ENCODE data around the gene CCSER2.
"Not testable (repeated sequence)": the region's sequence is repeated elsewhere in the genome, so short reads cannot be mapped to it uniquely, and the experiment has no call there.

CCSER2 gene

DNA sequence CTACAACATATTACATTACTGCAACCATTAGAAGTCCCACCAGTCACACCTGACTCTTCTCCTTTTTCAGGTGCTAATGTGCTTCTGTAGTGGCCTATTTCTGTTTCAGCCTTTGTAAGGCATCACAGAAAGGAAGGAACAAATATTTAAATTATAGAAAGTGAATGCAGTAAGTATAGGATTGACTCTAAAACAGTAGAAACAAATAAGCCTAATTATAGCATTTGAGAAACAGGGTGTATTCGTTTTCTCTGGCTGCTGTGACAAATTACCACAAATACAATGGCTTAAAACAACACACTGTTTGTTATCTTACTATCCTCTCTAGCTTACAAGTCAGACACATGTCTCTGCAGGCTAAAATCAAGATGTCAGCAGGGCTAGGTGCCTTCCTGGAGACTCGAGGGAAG lies 69.4 kb downstream of the CCSER2 start:
- no peak for DNase-seq

DNA sequence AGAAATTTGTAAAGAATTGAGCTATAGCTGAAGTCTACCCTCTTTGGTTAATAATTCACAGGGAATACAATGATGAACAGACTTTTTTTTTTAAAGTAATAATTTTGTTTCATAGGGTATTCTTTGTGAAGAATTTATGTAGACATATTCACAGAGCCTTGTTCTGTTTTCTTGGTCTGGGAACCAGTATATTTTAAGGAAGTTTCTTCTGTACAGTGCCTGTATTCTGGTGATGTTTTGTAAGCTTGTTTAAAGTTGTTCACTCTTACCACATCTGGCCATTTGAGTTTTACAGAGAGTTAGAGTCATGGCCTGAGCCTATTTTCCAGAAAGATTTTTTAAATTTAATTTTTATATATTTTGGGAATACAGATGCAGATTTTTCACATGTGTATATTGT lies 70.3 kb downstream of the CCSER2 start:
- no peak for DNase-seq

DNA sequence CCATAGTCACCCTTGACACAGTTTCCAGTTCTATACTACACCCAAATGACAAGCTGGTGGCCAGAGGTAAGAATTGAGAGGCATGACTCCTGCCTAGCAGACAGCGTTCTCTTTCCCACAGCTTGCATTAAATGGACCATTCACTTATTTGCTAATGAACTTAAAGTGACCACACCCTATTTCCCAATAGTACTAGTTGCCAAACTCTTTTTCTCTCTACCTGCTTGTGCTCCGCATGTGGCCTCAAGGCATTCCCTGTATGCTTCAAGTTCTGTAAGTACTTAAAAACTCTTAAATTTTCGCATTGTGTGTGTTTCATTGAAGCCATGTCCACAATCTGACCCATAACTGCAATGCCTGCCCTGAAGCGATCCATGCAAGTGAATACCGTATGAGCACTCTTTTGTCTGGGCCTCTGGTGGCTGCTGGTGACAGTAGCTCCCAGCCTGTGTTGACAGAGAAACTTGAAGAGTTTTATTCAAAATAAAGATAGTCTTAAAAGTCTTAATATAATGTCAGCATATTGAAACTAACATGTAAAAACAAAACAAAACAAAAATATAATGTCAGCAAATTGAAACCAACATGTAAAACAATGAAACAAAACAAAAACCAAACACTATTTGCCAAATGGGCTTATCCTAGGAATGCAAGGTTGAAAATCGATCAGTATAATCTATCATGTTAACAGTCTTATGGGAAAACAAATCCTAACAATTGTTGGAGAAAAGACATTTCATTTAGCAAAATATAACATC lies 73.6 kb downstream of the CCSER2 start:
- no peak for DNase-seq

DNA sequence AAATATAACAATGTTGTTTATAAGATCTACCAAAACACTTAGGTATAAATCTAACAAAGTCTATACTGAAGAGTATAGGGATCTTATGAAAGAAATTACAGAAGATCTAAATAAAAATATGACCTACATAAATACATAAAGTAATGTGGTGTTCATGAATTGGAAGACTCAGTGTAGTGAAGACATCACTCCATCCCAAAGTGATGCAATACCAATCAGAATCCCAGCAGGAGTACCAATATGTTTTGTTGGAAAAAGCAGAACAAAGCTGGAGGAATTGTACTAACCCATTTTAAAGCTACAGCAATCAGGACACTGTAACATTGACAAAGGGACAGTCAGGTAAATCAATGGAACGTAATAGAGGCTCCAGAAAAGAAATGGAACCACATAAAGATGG lies 76.4 kb downstream of the CCSER2 start:
- no peak for DNase-seq

DNA sequence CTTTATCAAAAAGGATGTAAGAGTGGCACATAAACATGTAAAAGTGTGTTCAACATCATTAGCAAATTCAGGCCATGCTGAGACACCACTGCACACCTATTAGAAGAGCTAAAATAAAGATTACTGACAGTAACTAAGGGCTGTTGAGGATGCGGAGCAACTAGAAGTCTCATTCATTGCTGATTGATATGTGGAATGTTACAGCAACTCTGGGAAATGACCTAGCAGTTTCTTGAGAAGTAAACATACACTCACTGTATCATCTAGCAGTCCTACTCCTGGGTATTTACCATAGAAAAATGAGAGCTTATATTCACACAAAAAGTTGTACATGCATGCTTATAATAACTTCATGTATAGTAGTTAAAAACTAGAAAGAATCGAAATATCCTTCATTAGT lies 77.3 kb downstream of the CCSER2 start:
- no peak for DNase-seq

DNA sequence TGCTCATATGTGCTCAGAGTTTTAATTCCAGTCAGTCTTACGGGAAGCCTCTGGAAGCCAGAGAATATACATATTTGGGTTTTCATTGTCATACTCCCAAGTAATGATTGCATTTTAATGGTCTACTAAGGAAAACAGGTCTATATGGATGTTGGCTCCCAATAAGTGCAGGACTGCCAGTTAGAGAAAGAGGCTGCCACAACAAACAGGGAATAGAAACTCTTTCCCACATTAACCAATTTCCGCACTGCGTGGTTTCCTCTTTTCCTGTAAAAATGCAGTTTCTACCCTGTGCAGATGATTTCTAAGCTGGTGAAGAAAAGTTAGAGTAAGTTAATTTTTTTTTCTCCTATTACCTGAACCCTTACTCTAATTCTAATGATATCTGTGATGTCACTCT lies 78.2 kb downstream of the CCSER2 start:
- DNase-seq, result no peak

DNA sequence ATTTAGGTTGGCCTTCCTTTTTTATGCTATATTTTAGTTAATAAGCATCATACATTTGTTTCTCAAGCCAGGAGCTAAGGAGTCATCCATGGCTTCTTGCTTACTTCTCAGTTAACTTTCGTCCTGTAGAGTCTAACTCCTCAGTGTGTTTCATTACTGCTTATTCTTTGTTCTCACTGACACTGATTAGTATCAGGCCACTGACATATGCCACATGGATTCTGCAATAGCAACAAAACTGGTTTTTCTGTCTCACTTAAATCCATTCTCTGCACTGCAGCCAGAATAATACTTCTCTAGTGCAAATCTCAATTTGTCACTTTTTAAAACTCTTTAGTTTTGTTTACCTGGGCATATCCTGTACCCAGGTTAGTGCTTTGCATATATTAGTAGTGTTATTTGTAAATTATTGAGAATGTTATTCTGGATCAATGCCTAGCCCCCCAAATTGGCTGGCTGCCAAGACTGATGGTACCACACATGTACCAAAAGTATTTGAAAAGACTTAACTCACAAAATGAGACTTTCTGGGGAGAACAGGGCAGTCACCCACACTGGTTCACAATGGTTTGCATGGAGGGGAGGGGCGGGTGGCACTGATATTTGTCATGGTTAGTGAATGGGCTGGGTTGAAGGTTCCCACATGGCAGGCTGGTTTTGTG lies 79.1 kb downstream of the CCSER2 start:
- no peak for DNase-seq

DNA sequence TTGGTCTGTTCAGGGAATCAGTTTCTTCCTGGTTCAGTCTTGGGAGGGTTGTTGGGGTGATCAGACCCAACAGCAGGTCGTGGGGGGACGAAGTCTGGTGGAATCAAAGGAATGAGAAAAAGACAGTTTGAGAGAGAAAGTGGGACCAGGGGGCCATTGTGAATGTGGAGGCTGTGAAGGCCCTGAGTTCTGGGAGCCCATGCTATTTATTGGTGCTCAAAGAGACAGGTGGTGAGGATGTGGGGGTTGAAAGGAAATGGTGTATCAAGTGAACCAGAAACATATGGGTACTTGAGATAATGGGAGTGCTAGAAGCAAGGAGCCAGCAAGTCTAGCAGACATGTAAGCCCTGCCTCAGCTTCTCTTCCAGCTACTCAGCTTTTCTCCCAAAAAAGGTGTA lies 84.1 kb downstream of the CCSER2 start:
- DNase-seq, result no peak

DNA sequence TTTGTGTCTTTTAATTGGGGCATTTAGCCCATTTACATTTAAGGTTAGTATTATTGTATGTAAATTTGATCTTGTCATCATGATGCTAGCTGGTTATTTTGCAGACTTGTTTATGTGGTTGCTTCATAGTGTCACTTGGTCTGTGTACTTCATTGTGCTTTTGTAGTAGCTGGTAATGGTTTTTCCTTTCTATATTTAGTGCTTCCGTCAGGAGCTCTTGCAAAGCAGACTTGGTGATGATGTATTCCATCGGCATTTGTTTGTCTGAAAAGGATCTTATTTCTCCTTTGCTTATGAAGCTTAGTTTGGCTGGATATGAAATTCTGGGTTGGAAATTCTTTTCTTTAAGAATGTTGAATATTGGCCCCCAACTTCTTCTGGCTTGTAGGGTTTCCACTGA lies 85.7 kb downstream of the CCSER2 start:
- DNase-seq, result not testable (repeated sequence)

DNA sequence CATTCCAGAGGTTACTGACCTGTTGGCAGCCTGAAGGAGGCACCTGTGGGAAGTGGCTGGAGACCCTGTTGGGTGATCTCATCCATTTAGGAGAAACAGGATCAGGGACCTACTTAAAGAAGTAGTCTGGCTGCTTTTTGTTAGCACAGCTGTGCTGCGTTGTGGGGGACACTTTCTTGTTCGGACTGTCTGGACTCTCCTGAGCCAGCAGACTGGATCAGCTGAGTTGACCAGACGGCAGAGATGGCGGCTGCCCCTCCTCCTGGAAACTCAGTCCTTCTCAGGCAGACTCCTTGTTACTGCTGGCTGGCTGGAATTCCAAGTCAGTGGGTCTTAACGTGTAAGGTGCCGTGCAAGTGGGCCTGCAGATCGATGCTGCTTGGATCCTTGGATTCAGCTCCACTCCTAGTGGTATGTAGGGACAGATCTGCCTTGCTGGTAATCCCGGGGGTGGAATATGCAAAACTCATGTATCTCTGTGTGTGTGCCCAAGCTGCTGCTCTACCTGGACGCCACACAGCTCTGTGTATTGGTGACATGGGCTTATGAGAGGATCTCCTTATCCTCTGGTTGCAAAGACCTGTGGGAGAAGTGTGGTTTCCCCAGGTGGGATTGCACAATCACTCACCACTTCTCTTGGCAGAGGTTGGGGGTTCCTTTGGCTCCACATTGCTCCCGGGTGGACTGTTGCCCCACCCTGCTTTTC lies 87.3 kb downstream of the CCSER2 start:
- no peak for DNase-seq

DNA sequence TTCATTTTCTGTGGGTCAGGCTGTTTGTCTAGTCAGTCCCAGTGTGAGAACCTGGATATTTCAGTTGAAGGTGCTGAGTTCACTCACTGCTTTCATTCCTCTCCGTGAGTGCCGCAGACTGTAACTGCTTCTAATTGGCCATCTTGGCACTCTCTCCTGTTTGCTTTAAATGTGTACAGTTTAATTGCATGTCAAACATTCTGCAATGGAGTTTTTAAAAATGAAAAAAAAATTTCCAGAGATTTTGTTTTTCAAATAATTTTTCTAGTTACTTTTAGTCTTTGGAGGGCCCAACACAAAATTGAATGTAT lies 87.8 kb downstream of the CCSER2 start:
- no peak for DNase-seq

DNA sequence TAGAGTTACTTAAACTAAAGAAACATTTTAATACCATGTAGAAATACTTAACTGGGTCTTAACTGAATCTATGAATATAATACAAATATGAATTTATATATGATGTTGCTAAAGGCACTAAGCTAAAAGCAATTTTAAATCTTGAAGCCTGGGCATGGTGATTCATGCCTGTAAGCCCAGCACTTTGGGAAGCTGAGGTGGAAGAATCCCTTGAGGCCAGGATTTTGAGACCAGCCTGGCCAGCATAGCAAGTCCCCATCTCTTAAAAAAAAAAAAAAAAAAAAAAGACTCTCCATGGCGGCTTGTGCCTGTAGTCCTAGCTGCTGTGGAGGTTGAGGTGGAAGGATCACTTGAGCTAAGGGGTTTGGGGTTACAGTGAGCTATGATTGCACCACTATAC lies 95.3 kb downstream of the CCSER2 start:
- DNase-seq, result no peak

DNA sequence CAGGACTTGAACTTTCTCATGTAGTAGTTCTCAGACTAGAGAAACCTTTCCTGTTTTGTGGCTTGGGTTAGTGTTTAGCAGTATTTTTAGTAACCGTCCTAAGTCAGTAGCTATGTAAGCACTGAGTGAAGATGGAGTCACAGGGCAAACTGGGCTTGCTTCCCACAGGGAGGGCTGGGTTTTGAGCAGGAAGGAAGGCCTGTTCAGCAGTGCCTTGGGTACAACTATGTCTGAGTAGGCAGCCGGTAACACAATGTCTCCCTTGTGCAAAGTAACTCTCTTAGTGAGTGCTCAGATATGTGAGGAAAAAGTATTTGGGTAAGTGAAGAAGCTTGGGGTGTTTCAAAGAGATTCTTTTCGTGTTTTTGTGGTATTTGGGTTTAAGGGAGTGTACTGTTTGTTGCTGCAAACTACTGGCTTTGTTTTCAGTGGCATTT lies 96.4 kb downstream of the CCSER2 start:
- no peak for DNase-seq

DNA sequence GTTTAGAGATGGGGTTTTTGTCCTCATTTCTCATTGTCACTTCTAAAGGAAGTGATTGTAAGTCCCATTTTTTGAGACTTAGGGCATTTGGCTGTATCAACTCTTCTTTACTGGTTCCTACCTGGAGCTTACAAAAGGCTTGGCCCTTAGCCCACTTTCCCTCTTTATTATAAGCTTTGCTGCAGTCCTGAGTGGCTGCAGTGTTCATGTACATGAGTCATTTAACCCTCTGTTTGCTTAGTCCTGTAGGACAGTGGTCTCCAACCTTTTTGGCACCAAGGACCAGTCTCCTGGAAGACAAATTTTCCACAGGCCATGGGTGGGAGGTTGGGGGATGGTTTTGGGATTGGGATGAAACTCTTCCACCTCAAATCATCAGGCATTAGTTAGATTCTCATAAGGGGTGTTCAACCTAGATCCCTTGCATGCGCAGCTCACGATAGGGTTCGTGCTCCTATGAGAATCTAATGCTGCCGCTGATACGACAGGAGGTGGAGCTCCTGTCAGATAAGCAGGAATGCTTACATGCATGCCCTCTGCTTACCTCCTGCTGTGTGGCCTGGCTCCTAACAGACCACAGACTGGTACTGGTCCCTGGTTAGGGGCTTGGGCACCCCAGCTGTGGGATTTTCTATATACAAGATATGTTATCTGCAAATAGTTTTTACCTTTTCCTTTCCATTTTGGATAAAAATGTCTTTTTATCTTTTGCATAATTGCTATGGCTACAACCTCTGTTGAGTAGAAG lies 99.7 kb downstream of the CCSER2 start:
- DNase-seq, result no peak

DNA sequence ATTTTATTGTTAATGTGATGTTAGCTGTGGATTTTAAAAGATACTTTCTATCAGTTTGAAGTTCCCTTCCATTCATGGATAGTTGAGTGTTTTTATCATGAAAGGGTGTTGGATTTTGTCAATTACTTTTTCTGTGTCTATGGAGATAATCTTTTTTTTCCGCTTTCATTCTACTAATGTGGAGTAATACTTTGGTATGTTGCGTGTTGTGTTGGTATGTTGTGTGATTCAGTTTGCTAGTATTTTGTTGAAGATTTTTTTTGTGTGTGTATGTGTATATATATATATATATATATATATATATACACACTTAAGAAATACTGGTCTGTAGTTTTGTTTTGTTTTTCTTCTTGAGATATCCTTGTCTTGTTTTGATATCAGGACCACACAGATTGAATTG lies 100.3 kb downstream of the CCSER2 start:
- DNase-seq, result no peak

DNA sequence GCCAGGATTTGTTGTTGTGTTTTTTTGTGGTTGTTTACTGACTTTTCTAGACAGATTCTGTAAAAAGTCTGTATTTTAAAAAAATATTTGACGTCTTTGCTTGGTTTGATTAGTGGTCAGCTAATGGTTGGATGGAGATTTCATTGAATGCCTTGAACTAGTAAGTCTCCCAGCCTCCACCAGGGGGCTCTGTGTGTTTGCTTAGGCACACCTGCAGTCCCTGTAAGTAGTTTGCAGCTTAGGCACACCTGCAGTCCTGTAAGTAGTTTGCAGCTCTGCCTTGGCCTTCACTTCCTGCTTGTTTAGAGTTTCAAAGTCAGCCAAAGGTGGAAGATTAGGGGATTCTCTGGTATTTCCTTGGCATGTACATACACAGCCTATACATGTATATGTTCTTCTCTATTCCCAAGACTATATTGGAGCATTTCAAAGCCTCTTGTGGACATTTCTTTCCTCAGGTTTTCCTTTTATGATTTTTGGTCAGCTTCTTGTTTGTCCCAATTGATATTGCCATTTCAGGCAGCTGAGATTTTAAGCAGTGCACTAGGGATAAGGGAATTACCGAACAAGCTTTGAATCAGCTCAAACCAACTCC lies 101.6 kb downstream of the CCSER2 start:
- no peak for DNase-seq

DNA sequence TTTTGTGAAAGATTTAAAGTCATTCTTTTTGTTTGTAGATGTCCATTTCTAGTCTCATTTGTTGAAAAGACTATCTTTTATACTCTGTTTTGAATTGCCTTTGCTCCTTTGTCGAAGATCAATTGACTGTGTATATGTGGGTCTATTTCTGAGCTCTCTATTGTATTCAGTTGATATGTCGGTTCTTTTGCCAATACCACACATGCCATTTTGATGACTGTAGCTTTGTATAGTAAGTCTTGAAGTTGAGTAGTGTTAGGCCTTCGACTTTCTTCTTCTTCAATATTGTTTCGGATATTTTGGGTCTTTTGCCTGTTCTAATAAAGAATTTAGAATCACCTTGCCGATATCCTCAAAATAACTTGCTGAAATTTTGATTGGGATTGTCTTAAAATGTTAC lies 104.5 kb downstream of the CCSER2 start:
- no peak for DNase-seq

DNA sequence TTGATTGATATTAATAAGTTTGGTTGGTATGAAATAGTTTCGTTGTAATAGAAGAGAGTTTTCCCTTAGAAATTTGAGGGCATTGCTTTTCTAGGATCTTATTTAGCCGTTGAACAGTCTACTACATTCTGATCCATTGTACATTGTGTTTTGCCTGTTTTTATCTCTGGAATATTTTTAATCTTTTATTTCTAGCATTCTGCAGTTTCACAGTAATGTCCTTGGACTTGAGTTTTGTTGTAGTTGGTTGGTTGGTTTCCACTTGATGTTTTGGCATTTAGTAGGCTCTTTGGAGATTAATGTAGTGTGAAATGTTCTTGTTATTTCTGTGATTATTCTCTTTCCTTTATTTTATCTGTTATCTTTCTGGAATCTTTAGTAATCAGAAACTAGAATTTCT lies 112.4 kb downstream of the CCSER2 start:
- no peak for DNase-seq

DNA sequence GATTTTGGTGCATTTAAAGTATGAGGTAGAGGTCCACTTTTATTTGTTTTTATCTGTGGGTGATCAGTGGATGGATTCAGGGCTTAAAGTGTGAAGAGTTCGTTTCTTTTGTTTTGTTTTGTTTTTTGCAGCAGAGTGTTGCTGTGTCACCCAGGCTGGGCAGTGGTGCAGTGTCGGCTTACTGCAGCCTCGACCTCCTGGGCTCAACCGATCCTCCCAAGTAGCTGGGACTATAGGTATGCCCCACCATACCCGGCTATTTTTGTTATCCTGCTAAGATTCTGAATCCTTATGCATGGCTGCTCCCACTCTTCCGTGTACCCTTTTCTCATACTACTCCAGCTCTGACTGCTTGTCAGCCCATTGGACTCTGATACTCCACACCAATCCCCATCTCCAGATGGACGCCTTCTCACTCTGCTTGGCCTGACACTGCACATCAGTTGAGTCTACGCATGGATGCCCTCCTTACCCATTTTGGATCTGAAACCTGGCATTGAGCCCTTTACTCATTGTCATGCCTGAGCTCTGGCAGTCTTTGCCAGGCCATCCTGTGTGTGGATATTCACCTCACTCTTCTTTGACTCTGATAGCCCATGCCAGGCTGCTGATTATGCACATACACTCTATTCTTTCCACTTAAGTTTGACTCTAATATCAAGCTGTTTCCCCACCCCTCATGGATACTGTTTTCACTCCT lies 119.5 kb downstream of the CCSER2 start:
- no peak for DNase-seq

DNA sequence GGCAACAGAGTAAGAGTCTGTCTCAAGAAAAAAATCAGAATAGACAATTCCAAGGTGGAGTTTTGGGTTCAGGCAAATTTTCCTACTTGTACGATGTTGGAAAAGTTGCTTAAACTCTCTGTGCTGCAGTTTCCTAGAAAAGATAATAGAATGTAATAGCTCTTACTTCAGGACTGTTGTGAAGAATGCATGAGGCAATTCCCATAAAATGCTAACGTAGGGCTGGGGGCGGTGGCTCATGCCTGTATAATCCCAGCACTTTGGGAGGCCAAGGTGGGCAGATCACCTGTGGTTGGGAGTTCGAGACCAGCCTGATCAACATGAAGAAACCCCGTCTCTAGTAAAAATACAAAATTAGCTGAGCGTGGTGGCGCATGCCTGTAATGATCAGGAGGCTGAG lies 121.0 kb downstream of the CCSER2 start:
- not testable (repeated sequence) for DNase-seq

DNA sequence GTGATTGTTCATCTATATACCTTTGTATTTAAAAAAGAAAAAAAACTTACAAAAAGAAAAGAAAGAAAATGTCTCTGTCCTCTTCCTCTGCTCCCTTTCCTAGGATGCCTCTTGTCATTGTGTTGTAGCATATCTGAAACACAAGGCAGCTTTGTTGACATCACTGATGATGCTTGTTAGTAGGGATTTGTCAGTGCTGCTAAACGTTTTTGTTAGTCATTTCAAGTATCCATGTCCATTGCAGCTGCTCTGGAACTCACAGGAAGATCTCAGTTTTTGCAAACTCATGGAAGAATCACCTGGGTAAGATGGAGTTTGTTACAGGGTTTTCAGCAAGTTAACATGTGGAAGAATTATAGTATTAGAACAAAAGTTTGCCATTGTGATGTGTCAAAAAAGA lies 123.6 kb downstream of the CCSER2 start:
- no peak for DNase-seq

DNA sequence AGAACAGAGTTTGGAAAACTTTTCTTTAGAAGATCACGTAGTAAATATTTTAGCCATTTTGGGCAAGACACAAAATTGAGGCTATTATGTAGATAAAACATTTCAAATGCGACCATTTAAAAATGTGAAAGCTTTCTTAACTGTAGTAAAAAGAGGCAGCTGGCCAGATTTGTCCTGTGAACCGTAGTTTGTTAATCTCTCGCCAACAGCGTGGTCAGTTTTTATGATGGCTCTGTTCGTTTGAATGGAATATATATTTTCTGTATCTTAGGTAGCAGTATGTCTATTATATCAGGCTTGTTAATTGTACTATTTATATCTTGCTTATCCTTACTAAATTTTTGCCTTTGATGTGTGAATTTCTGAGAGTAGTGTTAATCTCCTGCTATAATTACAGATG lies 124.9 kb downstream of the CCSER2 start:
- no peak for DNase-seq

DNA sequence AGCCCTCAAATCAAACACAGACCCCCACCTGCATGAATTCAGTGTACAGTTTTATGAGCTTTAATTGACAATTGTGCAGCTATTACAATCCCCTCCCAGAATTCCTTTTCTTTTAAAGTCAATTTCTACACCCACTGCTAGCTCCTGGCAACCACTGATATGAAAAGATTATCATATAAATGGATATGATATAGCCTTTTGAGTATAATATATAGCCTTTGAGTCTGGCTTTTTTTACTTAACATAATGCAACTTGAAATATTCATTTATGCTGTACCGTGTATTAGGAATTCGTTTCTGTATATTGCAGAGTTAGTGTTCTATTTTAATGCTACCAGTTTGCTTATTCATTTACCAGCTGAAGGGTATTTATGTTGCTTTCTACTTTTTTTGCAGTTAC lies 127.7 kb downstream of the CCSER2 start:
- DNase-seq, result no peak
